BJ (cell line): ENCODE data around the gene IGLON5. TPM values are rescaled to one million over a fixed set of nuclear protein-coding genes. Genes with fewer than 3 reads are reported as not detected.

Experiments used
- CTCF ChIA-PET: fragments of 350-600 bp; formaldehyde crosslinking; extraction: SDS; loops from one replicate; lab custom pipeline; 2021; ENCODE audit warnings: antibody characterized with exemption, inconsistent platforms; lab: Yijun Ruan, JAX
- POLR2A ChIA-PET: fragments of 300-600 bp; sonication (Branson Sonifier 250); formaldehyde crosslinking; extraction: SDS; loops from one replicate; lab custom pipeline; 2021; ENCODE audit warnings: antibody characterized with exemption; lab: Charles Lee
- DNase-seq: peaks from one replicate; pipeline ENCODE4 v3.0.0-alpha.2; 2011; ENCODE audit warnings: low read depth
- H3K27me3 ChIP-seq: 2 replicates; pipeline ENCODE4 v1.6.0; 2011; ENCODE audit warnings: low read length; ENCODE audit not compliant: control insufficient read depth, insufficient read depth
- H3K36me3 ChIP-seq: 2 replicates; pipeline ENCODE4 v1.5.1; 2011; ENCODE audit warnings: low read length; ENCODE audit not compliant: control insufficient read depth, insufficient read depth
- H3K4me3 ChIP-seq: 2 replicates; pipeline ENCODE4 v1.5.1; 2011; ENCODE audit warnings: low read depth, mild to moderate bottlenecking, control low read depth, low read length
- polyA plus RNA-seq: library from polyadenylated mRNA; depleted of rRNA; stranded (reverse); fragments of >200 nt; gene quantifications from 2 replicates; pipeline ENCODE4 v1.2.3, GENCODE V29; 2011
- TF ChIP-seq, protein P1 (sequence below): IDR thresholded peaks from 2 replicates; pipeline ENCODE4 v1.5.1; 2011; ENCODE audit warnings: low read depth, mild to moderate bottlenecking, control low read depth, inconsistent platforms, low read length, moderate library complexity; ENCODE audit not compliant: insufficient read depth

The IGLON5 gene
- polyA plus RNA-seq, 1 experiment, result not detected

DNA sequence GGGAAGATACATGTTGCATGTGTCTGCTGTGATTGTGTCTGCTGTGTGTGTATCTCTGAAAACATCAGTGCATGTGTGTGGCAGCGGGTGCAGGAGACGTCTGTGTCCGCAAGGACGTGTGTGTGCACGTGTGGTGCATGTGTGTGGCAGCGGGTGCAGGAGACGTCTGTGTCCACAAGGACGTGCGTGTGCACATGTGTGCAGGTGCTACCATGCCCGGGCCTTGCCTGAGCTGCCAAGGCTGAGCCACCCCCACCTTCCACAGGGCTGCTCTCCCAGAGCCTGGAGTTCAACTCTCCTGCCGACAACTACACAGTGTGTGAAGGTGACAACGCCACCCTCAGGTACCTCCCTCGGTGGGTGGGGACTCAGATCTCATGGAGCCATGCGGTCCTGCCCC, 10.4 kb downstream of the IGLON5 start:
- CTCF ChIA-PET, result no interaction called here
- TF ChIP-seq, protein P1, sequence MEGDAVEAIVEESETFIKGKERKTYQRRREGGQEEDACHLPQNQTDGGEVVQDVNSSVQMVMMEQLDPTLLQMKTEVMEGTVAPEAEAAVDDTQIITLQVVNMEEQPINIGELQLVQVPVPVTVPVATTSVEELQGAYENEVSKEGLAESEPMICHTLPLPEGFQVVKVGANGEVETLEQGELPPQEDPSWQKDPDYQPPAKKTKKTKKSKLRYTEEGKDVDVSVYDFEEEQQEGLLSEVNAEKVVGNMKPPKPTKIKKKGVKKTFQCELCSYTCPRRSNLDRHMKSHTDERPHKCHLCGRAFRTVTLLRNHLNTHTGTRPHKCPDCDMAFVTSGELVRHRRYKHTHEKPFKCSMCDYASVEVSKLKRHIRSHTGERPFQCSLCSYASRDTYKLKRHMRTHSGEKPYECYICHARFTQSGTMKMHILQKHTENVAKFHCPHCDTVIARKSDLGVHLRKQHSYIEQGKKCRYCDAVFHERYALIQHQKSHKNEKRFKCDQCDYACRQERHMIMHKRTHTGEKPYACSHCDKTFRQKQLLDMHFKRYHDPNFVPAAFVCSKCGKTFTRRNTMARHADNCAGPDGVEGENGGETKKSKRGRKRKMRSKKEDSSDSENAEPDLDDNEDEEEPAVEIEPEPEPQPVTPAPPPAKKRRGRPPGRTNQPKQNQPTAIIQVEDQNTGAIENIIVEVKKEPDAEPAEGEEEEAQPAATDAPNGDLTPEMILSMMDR, result no peak
- Histone ChIP-seq H3K27me3 (no peaks in the 10 kb centered on the region), H3K4me3 (no peak overlapping the region), H3K36me3 (no peaks in the 10 kb centered on the region)
- POLR2A ChIA-PET, result no interaction called here
- no peak for DNase-seq

DNA sequence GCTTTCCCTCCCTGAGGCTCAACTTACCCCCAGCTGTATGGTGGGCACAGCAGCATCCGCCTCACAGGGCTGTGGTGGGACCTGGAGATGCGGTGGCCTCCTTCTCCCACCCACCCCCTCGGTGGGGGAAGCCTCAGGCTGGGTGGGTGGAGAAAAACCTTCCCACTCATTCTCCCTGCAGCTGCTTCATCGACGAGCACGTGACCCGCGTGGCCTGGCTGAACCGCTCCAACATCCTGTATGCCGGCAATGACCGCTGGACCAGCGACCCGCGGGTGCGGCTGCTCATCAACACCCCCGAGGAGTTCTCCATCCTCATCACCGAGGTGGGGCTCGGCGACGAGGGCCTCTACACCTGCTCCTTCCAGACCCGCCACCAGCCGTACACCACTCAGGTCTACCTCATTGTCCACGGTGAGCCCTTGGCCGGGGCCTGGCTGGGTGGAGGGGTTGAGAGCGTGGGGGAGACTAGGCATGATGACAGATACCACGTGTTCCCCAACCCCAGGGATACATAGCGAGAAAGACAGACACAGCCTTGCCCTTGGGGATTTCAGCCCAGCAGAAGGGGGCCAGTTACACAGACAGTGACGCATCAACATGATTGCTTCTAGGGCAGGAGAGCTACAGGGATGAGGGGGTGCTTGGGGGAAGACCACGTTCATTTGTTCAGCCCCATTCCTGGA, 12.2 kb downstream of the IGLON5 start:
- no peaks in the 10 kb centered on the region for H3K27me3 ChIP-seq
- ChIA-PET POLR2A (no interaction called here), CTCF (no interaction called here)
- no peak overlapping the region for H3K4me3 ChIP-seq
- H3K36me3 ChIP-seq, result no peaks in the 10 kb centered on the region
- no peak for DNase-seq
- TF ChIP-seq, protein P1, result no peak

DNA sequence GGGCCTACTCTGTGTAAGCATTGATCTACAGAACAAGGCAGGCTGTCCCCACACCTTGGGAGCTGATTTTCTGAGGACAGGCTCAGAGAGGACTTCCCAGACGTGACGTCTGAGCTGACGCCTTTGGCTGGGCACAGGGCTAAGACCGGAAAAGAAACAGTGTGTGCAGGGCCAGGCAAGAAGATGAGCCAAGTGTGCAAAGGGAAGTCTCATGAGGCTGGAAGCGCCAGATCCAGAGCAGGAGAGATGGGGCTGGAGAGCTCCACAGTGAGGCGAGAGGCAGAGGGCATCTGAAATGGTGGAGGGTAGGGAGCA, 12.7 kb downstream of the IGLON5 start:
- Histone ChIP-seq H3K4me3 (no peak overlapping the region), H3K36me3 (no peaks in the 10 kb centered on the region), H3K27me3 (no peaks in the 10 kb centered on the region)
- POLR2A ChIA-PET, result no interaction called here
- DNase-seq, result no peak
- CTCF ChIA-PET, result no interaction called here
- TF ChIP-seq, protein P1, result no peak

DNA sequence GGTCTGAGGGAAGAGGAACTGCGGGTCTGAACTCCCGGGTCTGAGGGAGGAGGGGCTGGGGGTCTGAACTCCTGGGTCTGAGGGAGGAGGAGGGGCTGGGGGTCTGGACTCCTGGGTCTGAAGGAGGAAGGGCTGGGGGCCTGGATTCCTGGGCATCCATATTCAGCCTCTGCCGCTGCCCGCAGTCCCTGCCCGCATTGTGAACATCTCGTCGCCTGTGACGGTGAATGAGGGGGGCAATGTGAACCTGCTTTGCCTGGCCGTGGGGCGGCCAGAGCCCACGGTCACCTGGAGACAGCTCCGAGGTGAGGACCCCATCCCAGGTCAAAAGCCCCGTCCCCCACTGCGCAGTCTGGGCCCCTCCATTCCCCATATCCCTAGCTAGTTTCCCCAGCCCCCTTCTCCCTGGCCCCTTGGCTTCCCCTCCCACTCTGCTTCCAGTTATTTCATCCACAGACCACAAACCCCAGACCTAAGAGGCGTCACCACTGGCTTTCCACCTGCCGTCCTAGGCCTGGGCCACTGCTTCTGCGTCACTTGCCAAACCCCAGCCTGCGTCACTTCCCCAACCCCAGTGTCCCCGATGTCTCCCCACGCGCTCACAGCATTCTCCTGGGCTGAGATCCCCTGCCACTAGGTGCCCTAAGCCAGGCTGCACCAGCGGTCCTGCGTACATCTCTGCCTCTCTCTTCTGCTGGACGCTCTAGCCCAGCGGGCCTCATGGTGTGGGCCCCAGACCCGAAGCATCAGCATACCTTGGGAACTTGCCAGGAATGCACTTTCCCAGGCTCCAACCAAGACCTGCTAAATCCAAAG, 13.9 kb downstream of the IGLON5 start:
- CTCF ChIA-PET, result interaction anchor here (1.2 kb wide), 1 partner anchor 13 kb away, joined by 3 read pairs; no protein-coding TSS in a partner anchor
- no peak for DNase-seq
- POLR2A ChIA-PET, result no interaction called here

More for the DNA sequence above, 13.9 kb downstream of the IGLON5 start:
- no peaks in the 10 kb centered on the region for H3K36me3 ChIP-seq
- TF ChIP-seq, protein P1, result no peak
- no peaks in the 10 kb centered on the region for H3K27me3 ChIP-seq
- H3K4me3 ChIP-seq, result no peak overlapping the region
